GM12874 (cell line): Measurements from ENCODE around the gene INCA1.

Source experiments
- TF ChIP-seq, protein P1 (sequence below): IDR thresholded peaks from 2 replicates; pipeline ENCODE4 v1.5.1; 2011; ENCODE audit warnings: low read depth, mild to moderate bottlenecking, control low read depth, low read length, moderate library complexity; ENCODE audit not compliant: insufficient read depth

INCA1 gene, protein sequence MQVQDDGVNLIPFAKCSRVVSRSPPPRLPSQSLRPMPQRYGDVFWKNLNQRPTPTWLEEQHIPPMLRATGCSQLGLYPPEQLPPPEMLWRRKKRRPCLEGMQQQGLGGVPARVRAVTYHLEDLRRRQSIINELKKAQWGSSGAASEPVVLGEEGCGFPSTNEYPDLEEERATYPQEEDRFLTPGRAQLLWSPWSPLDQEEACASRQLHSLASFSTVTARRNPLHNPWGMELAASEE

DNA sequence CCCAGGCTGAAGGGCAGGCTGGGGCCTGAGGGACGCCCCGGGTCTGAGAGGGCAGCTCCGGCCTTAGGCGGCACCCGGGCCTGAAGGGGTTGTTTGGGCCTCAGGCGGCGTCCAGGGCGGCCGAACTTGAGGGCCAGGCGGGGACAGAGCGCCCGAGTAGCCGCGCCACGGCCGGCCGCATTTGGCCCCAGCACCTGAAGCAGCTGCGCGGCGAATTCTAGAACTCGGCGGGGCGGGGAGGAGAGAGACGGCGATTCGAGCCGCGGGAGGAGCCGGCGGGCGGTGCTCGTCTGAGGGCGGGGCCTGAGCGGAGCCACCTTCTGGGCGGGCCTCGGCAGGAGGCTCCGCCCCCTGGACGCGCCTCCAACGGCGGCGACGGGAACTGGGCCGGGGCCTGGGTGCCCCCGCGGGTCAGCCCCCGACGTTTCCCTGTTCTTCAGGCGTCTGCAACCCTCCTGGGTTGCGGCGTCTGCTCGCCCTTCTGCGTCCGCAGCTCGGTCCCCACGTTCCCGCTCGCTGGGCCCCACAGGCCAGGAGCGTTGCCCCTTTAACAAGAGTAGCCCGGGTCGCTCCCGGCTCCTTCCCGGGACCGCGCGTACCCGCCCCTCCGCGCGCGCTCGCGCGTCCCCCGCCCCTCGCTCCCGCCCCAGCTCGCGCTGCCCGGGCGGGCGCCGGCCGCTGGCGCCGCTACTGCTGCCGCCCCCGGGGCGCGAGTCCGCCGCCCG, at the start of gene INCA1, which contains the start of gene KIF1C:
INCA1 (minus strand) TSS at position 221 of the 725 bp plus-strand sequence. CDS start 3,085 bp downstream, outside the sequence.
KIF1C (plus strand) TSS at position 649 of the 725 bp plus-strand sequence. CDS start 2,297 bp downstream, outside the sequence.
- TF ChIP-seq, protein P1, sequence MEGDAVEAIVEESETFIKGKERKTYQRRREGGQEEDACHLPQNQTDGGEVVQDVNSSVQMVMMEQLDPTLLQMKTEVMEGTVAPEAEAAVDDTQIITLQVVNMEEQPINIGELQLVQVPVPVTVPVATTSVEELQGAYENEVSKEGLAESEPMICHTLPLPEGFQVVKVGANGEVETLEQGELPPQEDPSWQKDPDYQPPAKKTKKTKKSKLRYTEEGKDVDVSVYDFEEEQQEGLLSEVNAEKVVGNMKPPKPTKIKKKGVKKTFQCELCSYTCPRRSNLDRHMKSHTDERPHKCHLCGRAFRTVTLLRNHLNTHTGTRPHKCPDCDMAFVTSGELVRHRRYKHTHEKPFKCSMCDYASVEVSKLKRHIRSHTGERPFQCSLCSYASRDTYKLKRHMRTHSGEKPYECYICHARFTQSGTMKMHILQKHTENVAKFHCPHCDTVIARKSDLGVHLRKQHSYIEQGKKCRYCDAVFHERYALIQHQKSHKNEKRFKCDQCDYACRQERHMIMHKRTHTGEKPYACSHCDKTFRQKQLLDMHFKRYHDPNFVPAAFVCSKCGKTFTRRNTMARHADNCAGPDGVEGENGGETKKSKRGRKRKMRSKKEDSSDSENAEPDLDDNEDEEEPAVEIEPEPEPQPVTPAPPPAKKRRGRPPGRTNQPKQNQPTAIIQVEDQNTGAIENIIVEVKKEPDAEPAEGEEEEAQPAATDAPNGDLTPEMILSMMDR: no peak

DNA sequence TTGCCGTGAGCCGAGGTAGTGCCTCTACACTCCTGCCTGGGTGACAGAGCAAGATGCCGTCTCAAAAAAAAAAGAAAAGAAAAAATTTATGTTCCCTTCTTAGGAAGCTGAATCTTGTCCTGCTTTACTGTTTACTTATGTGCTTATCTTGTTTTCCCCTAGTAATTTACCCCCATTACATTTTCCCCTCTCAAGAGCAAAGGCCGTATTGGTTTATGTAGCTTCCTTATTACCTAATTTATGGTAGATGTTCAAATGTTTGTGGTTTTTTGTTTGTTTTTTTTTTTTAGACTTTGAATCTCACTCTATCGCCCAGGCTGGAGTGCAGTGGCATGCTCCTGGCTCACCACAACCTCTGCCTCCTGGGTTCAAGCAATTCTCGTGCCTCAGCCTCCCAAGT, 48.2 kb upstream of the INCA1 start:
- TF ChIP-seq, protein P1: no peak

DNA sequence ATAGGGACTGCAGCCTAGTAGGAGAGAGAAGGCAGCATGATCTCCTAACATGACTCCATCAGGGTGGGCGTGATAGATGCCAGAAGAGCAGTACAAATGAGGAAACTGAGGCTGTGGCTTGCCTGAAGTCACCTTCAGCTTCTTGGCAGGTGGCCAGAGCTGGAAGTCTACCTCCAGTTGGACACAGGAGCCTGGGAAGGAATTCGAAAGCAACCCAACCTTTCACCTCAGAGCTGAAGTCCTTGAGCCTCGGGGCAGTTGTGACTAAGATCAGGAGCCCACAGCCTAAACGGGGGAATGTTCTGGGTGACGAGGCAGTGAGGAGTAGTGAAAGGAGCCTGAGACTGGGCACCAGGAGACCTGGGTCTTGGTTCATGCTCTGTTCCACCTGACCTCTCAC, 47.3 kb upstream of the INCA1 start:
- TF ChIP-seq, protein P1: no peak

DNA sequence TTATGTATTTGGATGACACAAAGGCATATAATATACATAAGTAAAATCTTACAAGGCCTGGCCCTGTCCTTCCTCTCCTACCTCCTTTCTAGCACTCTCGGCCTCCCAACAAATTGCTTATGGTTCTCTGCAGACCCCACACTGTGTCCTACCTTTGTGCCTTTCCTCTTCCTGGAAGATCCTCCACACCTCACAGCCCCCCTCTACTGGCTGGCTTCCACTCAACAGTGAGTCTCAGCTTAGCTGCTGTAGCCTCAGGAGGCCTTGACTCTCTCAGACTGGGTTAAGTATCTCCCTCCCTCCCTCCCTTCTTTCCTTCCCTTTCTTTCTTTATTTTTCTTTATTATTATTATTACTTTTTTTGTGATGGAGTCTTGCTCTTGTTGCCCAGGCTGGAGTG, 46.2 kb upstream of the INCA1 start:
- TF ChIP-seq, protein P1: no peak

DNA sequence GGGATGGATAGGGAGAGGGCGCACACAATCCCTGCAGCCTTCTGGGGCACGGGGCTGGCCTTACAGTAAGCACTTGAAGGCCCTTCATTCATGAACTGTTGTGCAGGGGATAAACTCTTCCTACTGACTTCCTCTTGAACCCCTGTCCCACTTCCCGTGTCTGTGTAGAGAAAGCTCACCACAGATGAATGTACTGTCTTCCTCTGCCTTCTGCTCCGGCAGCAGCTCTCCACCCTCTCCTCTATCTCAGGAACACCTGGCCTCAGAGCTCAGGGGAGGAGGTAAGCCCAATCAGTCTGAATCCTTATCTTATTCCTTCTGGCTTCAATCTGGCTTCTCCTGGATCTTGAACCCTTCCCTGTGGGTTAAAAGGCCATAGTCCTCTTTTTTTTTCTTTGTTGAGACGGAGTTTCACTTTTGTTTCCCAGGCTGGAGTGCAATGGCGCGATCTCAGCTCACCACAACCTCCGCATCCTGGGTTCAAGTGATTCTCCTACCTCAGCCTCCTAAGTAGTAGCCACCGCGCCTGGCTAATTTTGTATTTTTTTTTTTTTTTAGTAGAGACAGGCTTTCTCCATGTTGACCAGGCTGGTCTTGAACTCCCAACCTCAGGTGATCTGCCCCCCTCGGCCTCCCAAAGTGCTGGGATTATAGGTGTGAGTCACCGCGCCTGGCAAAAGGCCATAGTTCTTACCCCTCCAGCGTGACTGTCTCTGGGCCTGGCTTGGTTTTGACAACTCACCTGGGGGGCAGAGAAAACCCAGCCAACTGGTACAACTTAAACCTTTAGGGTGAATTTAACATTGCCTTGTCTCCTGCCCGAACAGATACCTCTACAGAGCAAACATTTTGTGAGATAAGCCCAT, 45.1 kb upstream of the INCA1 start:
- TF ChIP-seq, protein P1: no peak

DNA sequence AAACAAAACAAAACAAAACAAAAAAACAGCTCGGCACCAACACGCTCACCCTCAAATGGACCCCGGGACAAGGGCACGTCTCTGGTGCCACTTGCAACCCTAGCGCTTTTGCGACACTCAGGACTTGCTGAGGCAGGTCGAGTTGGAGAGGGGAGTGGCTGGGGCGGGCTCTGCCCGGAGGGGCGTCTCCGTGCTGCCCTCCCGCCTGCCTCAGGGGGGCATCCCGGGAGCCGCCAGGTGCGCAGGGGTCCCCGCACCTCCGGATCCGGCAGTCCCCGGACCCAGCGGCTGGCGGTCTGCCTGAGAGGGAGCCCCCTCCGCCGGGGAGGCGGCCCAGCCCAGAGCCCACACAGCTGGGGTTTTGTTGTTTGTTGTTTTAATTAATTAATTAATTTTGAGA, 38.0 kb upstream of the INCA1 start, which contains the start of gene SLC52A1:
SLC52A1 (minus strand) TSS at position 112 of the 400 bp plus-strand sequence. CDS start 820 bp downstream, outside the sequence.
- TF ChIP-seq, protein P1: no peak

DNA sequence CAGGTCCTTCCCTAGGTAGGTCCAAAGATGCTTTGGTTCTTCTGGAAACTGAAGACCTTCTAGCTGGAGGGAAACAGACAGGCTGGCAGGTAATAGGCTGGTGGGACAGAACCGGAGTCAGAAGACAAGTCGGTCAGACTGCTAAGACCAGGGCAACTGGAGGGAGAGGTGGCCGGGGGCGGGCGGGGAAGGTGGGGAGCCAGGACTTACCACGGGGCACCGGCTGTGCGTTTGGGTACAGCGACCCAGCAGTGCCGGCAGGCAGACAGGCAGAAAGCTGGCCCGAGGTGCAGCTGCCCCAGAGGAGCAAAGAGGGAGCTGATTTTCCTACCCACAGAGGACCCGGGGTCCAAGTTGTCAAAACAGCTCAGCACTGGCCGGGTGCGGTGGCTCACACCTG, 37.3 kb upstream of the INCA1 start:
- TF ChIP-seq, protein P1: no peak
